ENCODE measurements around the gene LGI4.

GRCh38 chr19:35123573-35123972 is 11.3 kb downstream of the LGI4 start:
- no peak for TF ChIP-seq CTCF (conservative IDR thresholded peaks at IDR 0.05; ENCODE audit: low read depth, low read length)
- TF ChIP-seq EZH2 (IDR thresholded peaks at IDR 0.05; ENCODE audit: borderline replicate concordance, low read depth, low read length, poor library complexity, severe bottlenecking), result no peak

Measured in A673 (cell line).